GM18517 (cell line): ENCODE data around the gene MYO16.

Experiments
- ATAC-seq: cut with Tn5 transposase; IDR thresholded peaks from one replicate; pipeline ENCODE4 v1.9.1; 2021; ENCODE audit warnings: mild to moderate bottlenecking, moderate library complexity; ENCODE audit not compliant: unreplicated experiment

The MYO16 gene

DNA sequence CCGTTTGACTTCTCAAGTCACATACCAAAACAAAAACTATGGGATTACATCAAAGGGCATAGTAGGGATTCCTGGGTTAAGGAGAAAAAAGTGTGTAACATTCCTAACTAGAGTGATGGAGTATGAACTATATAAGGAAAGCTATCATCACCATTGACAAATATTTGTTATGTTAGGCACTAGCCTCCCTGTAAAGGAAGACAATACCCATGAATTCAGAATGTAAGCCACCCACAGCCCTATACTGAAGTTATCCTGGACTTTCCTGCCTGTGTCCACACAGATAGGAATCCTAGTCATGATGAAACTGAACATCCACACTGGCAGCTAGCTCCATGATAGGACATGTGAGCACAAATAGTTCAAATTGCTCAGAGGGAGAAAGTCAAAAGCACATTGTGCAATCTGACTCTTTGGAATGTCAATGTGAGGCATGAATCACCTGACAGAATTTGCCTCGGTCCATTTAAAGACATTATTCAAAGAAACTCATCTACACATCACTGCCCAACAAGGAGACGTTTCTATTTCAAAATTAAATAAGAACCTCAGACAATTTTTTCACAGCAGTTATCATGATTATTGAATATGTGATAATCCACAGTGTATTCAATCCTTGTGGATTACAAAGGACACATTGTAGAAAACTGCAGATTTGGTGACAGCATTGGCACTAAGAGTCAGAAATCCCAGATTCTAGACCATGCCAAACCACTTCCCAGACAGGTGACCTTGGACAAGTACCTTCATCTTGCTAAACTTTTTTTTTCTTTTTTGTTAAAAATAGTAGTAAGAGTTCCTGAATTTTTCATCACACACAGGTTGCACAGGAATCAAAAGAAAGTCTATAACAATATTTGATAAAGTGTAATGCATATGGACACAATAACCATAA lies 627.7 kb downstream of the MYO16 start:
- ATAC-seq = no peak
